Nephron (organoid): ENCODE data around the gene ZCCHC3.
A peak's percentile ranks its signal among the peaks of the same experiment; 100 is the strongest.

Experiments
- H3K27ac Mint-ChIP-seq, 3 experiments: 2 replicates each; pipeline ENCODE4 v1.8.0; 2020; ENCODE audit warnings: mixed read lengths in 3 of 3, mild to moderate bottlenecking in 2 of 3, moderate library complexity in 1 of 3
- H3K27me3 Mint-ChIP-seq: 2 replicates; pipeline ENCODE4 v1.8.0; 2021; ENCODE audit warnings: low read depth, mild to moderate bottlenecking, moderate library complexity, mixed read lengths
- H3K36me3 Mint-ChIP-seq: 2 replicates; pipeline ENCODE4 v1.8.0; 2020; ENCODE audit warnings: low read depth, mixed read lengths
- H3K4me1 Mint-ChIP-seq: 2 replicates; pipeline ENCODE4 v1.8.0; 2020; ENCODE audit warnings: mixed read lengths
- H3K4me3 Mint-ChIP-seq, 3 experiments: 2 replicates each; pipeline ENCODE4 v1.8.0; 2020; ENCODE audit warnings: mild to moderate bottlenecking in 3 of 3, mixed read lengths in 3 of 3, moderate library complexity in 2 of 3
- H3K9me3 Mint-ChIP-seq: 2 replicates; pipeline ENCODE4 v1.8.0; 2020; ENCODE audit warnings: mixed read lengths
- TF ChIP-seq, protein P1 (sequence below), 3 experiments: fragments of 200-600 bp; sonication (generic); IDR thresholded peaks; one replicate each; pipeline ENCODE4 v1.5.0; 2021; ENCODE audit warnings: antibody characterized with exemption in 3 of 3; ENCODE audit not compliant: unreplicated experiment in 3 of 3

The ZCCHC3 gene

DNA sequence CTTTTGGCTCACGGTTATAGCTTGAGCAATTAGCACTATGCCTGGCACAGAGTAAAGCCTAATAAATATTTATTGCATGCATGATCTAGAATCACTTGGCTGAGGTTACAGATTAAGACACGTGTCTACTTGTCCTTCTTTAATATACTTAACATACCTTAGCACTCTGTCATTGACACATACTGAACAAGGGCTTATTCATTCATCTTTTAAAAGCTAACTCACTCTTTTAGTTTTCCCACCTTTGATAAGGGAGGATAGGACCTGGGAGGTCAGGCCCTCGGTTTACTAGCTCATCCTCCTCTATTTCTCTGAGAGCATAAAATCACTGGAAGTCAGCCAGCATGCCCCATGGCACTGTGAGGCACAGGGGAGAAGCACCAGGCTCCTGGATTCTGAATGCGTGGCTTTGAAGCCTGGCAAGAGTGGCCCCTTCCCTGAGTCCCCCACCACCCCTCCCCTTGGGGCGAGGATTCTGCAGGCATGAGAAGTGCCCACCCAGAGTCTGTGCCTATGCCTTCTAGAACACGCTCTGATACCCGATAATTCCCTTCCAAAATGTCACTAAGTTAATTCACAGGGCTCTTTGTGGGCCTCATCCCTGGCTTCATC lies 11.2 kb downstream of the ZCCHC3 start:
- TF ChIP-seq, protein P1, sequence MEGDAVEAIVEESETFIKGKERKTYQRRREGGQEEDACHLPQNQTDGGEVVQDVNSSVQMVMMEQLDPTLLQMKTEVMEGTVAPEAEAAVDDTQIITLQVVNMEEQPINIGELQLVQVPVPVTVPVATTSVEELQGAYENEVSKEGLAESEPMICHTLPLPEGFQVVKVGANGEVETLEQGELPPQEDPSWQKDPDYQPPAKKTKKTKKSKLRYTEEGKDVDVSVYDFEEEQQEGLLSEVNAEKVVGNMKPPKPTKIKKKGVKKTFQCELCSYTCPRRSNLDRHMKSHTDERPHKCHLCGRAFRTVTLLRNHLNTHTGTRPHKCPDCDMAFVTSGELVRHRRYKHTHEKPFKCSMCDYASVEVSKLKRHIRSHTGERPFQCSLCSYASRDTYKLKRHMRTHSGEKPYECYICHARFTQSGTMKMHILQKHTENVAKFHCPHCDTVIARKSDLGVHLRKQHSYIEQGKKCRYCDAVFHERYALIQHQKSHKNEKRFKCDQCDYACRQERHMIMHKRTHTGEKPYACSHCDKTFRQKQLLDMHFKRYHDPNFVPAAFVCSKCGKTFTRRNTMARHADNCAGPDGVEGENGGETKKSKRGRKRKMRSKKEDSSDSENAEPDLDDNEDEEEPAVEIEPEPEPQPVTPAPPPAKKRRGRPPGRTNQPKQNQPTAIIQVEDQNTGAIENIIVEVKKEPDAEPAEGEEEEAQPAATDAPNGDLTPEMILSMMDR (IDR thresholded peaks at IDR 0.05; ENCODE audit: unreplicated experiment in 3 of 3) = no peak
- H3K4me1 Mint-ChIP-seq = peaks cover 38% of the 10 kb centered on the region
- peaks cover 4% of the 10 kb centered on the region for H3K36me3 Mint-ChIP-seq
- no peaks in the 10 kb centered on the region for H3K9me3 Mint-ChIP-seq
- no peaks in the 10 kb centered on the region for H3K27me3 Mint-ChIP-seq
- peak overlapping the region; percentile 99 to 100 (median 99) for H3K27ac Mint-ChIP-seq
- peak overlapping the region; percentile 84 to 86 (median 85) for H3K4me3 Mint-ChIP-seq

DNA sequence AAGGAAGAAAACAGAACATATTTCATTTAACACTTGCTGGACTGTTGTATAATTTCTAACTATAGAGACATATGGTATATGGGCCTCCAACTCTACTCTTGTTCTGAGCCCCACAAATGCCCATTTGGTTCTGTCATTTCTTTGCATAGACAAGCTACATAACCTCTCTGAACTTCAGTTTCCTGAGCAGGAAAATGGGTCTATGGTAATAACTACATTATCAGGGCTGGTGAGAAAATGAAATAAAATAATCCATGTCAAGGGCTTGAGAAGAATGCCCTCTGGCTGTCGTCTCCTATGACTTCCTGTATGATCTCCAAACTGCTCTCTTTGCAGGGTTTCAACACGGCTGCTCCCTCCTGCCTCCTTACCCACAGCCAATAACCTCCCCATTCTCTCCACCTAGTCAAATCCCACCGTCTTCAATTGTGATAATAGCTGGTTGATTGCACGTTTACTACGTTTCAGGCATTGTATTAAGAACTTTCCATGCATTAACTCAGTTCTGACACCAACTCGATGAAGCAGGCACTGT lies 12.0 kb downstream of the ZCCHC3 start:
- peak overlapping the region; percentile 99 to 100 (median 99) for H3K27ac Mint-ChIP-seq
- TF ChIP-seq, protein P1 (IDR thresholded peaks at IDR 0.05; ENCODE audit: unreplicated experiment in 3 of 3) = no peak
- peaks cover 33% of the 10 kb centered on the region for H3K4me1 Mint-ChIP-seq
- peaks cover 3% of the 10 kb centered on the region for H3K36me3 Mint-ChIP-seq
- H3K9me3 Mint-ChIP-seq = no peaks in the 10 kb centered on the region
- H3K27me3 Mint-ChIP-seq = no peaks in the 10 kb centered on the region
- H3K4me3 Mint-ChIP-seq = peak overlapping the region; percentile 84 to 86 (median 85)

DNA sequence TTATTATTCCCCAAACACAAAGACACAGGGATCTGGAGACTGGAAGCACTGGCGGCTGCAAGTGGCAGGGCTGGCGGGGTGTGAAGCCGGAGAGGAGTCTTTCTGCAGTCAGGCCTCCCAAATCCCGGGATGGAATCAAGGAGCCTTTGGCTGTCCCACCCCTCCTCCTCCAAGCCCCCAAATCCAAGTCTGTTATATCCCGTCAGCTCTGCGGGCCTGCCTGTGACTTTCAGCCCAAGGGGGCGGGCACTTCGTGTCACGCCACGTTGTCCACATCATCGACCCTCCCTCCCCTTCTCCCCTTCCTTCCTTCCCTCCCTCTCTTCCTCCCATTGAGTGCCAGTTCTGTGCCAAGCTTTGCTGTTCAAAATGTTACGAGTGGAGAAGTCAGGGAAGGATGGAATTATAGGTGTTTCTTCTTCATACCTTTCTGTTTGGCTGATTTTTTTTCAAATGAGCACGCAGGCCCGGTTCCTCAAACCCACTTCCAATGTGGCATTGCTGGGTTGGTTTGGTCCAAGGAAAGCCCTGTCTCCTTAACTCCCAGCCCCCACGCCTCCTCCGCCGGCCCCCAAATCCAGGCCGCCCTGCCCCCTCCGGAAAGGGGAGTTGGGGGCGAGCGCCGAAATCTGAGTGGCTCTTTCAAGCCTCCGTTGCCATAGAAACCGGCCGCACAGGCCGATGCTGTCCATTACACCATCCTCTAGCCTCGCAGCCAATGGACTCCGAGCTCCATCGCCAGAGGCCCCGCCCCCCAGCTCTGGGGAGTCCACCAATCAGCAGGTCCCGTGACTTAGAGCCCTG lies 12.7 kb downstream of the ZCCHC3 start:
- TF ChIP-seq, protein P1 (IDR thresholded peaks at IDR 0.05; ENCODE audit: unreplicated experiment in 3 of 3) = no peak
- H3K4me1 Mint-ChIP-seq = peaks cover 33% of the 10 kb centered on the region
- H3K27ac Mint-ChIP-seq = peak overlapping the region; percentile 99 to 100 (median 99)
- H3K36me3 Mint-ChIP-seq = peaks cover 3% of the 10 kb centered on the region
- H3K9me3 Mint-ChIP-seq = no peaks in the 10 kb centered on the region
- H3K4me3 Mint-ChIP-seq = peak overlapping the region; percentile 84 to 86 (median 85)
- H3K27me3 Mint-ChIP-seq = no peaks in the 10 kb centered on the region

DNA sequence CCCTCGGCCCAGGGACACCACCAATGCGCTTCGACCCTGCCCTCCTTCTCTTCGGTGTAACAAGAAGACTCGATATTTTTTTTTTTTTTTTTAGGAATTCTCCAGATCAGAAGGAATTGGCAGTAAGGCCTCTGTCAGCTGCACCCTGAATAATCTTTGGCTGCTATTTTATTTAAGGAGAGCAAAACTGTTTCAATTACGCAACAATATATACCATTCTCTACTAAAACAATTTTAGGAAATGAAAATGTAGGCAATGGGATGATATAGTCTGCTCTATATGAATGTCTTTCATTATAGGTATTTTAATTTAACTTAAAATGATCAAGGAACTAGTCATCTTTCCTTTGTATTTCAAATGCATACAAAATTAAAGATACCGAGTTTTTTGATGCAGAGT lies 13.3 kb downstream of the ZCCHC3 start:
- Mint-ChIP-seq H3K27me3 (no peaks in the 10 kb centered on the region), H3K36me3 (peaks cover 3% of the 10 kb centered on the region), H3K4me1 (peaks cover 33% of the 10 kb centered on the region), H3K4me3 (peak overlapping the region; percentile 84 to 86 (median 85)), H3K9me3 (no peaks in the 10 kb centered on the region), H3K27ac (peak overlapping the region; percentile 99 to 100 (median 99))
- TF ChIP-seq, protein P1 (IDR thresholded peaks at IDR 0.05; ENCODE audit: unreplicated experiment in 3 of 3) = no peak

DNA sequence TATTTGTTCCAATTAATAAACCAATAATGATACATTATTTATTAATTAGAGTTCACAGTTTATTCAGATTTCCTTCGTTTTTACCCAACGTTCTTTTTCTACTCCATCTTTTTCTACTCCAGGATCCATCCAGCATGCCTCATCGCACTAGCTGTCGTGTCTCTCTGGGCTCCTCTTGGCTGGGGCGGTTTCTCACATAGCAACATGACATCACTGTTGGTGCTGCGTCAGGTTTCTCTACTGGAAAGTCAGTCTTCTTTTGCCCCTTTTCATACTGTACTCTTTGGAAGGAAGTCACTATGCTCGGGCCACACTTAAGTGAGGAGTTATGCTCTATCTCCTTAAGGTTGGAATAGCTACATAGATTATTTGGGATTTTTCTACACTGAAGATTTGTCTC lies 14.2 kb downstream of the ZCCHC3 start:
- peaks cover 9% of the 10 kb centered on the region for H3K36me3 Mint-ChIP-seq
- TF ChIP-seq, protein P1 (IDR thresholded peaks at IDR 0.05; ENCODE audit: unreplicated experiment in 3 of 3) = no peak
- peak overlapping the region; percentile 97 to 99 (median 99) for H3K27ac Mint-ChIP-seq
- peak overlapping the region; percentile 47 to 69 (median 65) for H3K4me3 Mint-ChIP-seq
- H3K4me1 Mint-ChIP-seq = peaks cover 33% of the 10 kb centered on the region
- no peaks in the 10 kb centered on the region for H3K27me3 Mint-ChIP-seq
- no peaks in the 10 kb centered on the region for H3K9me3 Mint-ChIP-seq
